ENCODE measurements around the gene GALR2.

- TF ChIP-seq REST (IDR thresholded peaks at IDR 0.05; ENCODE audit: insufficient read depth in 1 of 2, low read depth in 2 of 2, low read length in 1 of 2) (no peak), CTCF (IDR thresholded peaks at IDR 0.05) (no peak), SIN3A (IDR thresholded peaks at IDR 0.05; ENCODE audit: borderline replicate concordance, insufficient read depth, low read depth, low read length) (no peak), POLR2AphosphoS5 (IDR thresholded peaks at IDR 0.05; ENCODE audit: low read depth, low read length) (no peak)
These were observed 49.3 kb upstream of the GALR2 start for GRCh38 chr17:76025294-76025693.

Measured in Panc1 (cell line).